Central memory CD8-positive, alpha-beta T cell (primary cell): ENCODE data around the gene ADCY1.

Experiments
- ATAC-seq: fragments of 150-1000 bp; cut with Tn5 transposase; replicated peaks from 2 replicates; pipeline ENCODE4 v1.10.0; 2022; ENCODE audit warnings: mild to moderate bottlenecking, moderate FRiP score, moderate number of reproducible peaks; ENCODE audit not compliant: poor library complexity, severe bottlenecking; ENCODE audit errors: extremely low read depth
- DNase-seq, 2 donors: peaks; one replicate each; pipeline ENCODE4 v3.0.0; 2021; ENCODE audit warnings: low spot score in 2 of 2
- H3K27ac Mint-ChIP-seq: one replicate; pipeline ENCODE4 v1.8.0; 2022; ENCODE audit warnings: low read depth, mild to moderate bottlenecking, moderate library complexity, mixed read lengths
- H3K27me3 Mint-ChIP-seq: one replicate; pipeline ENCODE4 v1.8.0; 2022; ENCODE audit warnings: mixed read lengths
- H3K36me3 Mint-ChIP-seq: one replicate; pipeline ENCODE4 v1.8.0; 2022; ENCODE audit warnings: mild to moderate bottlenecking, moderate library complexity, mixed read lengths; ENCODE audit not compliant: insufficient read depth
- H3K4me1 Mint-ChIP-seq: one replicate; pipeline ENCODE4 v1.8.0; 2022; ENCODE audit warnings: mixed read lengths
- H3K4me3 Mint-ChIP-seq: one replicate; pipeline ENCODE4 v1.8.0; 2022; ENCODE audit warnings: mild to moderate bottlenecking, moderate library complexity, mixed read lengths
- H3K9me3 Mint-ChIP-seq: one replicate; pipeline ENCODE4 v1.8.0; 2022; ENCODE audit warnings: mixed read lengths

ADCY1 gene

GRCh38 chr7:45663965-45664633 is 89.9 kb downstream of the ADCY1 start:
- Mint-ChIP-seq H3K27ac (no peak overlapping the region), H3K27me3 (peaks cover 20% of the 10 kb centered on the region), H3K4me1 (no peaks in the 10 kb centered on the region), H3K4me3 (no peak overlapping the region), H3K9me3 (no peaks in the 10 kb centered on the region), H3K36me3 (no peaks in the 10 kb centered on the region)
- ATAC-seq: no peak
- peak in 1 of 2 donors; percentile 9 for DNase-seq

GRCh38 chr7:45665172-45665571 is 91.0 kb downstream of the ADCY1 start:
- no peak overlapping the region for H3K27ac Mint-ChIP-seq
- H3K36me3 Mint-ChIP-seq: no peaks in the 10 kb centered on the region
- H3K4me3 Mint-ChIP-seq: no peak overlapping the region
- ATAC-seq: no peak
- H3K27me3 Mint-ChIP-seq: peaks cover 13% of the 10 kb centered on the region
- H3K9me3 Mint-ChIP-seq: no peaks in the 10 kb centered on the region
- no peaks in the 10 kb centered on the region for H3K4me1 Mint-ChIP-seq
- no peak for DNase-seq

GRCh38 chr7:45670227-45670626 is 96.1 kb downstream of the ADCY1 start:
- H3K27ac Mint-ChIP-seq: no peak overlapping the region
- DNase-seq: peak in 1 of 2 donors; percentile 3
- no peak for ATAC-seq
- H3K4me1 Mint-ChIP-seq: no peaks in the 10 kb centered on the region
- no peak overlapping the region for H3K4me3 Mint-ChIP-seq
- H3K36me3 Mint-ChIP-seq: no peaks in the 10 kb centered on the region
- no peaks in the 10 kb centered on the region for H3K9me3 Mint-ChIP-seq
- H3K27me3 Mint-ChIP-seq: peaks cover 34% of the 10 kb centered on the region

- Mint-ChIP-seq H3K36me3 (no peaks in the 10 kb centered on the region), H3K4me3 (no peak overlapping the region), H3K9me3 (no peaks in the 10 kb centered on the region), H3K27ac (no peak overlapping the region), H3K27me3 (peaks cover 38% of the 10 kb centered on the region), H3K4me1 (no peaks in the 10 kb centered on the region)
- DNase-seq (peak in 1 of 2 donors; percentile 10), ATAC-seq (no peak)
These were observed 96.5 kb downstream of the ADCY1 start for GRCh38 chr7:45670717-45671116.

- H3K9me3 Mint-ChIP-seq: no peaks in the 10 kb centered on the region
- H3K4me1 Mint-ChIP-seq: no peaks in the 10 kb centered on the region
- peaks cover 82% of the 10 kb centered on the region for H3K27me3 Mint-ChIP-seq
- H3K27ac Mint-ChIP-seq: no peak overlapping the region
- H3K4me3 Mint-ChIP-seq: no peak overlapping the region
- no peak for ATAC-seq
- H3K36me3 Mint-ChIP-seq: no peaks in the 10 kb centered on the region
- no peak for DNase-seq
These were observed 103.2 kb downstream of the ADCY1 start for GRCh38 chr7:45677311-45677900.

- Mint-ChIP-seq H3K9me3 (no peaks in the 10 kb centered on the region), H3K27ac (no peak overlapping the region), H3K27me3 (peaks cover 82% of the 10 kb centered on the region), H3K4me1 (no peaks in the 10 kb centered on the region), H3K36me3 (no peaks in the 10 kb centered on the region), H3K4me3 (no peak overlapping the region)
- DNase-seq (no peak), ATAC-seq (no peak)
These were observed 105.3 kb downstream of the ADCY1 start for GRCh38 chr7:45679516-45679915.

GRCh38 chr7:45680776-45681175 is 106.6 kb downstream of the ADCY1 start:
- Mint-ChIP-seq H3K36me3 (no peaks in the 10 kb centered on the region), H3K9me3 (no peaks in the 10 kb centered on the region), H3K27ac (no peak overlapping the region), H3K4me3 (no peak overlapping the region), H3K4me1 (no peaks in the 10 kb centered on the region), H3K27me3 (peaks cover 82% of the 10 kb centered on the region)
- DNase-seq: peak in 1 of 2 donors; percentile 4
- no peak for ATAC-seq

- DNase-seq (no peak), ATAC-seq (no peak)
- Mint-ChIP-seq H3K4me3 (no peak overlapping the region), H3K9me3 (no peaks in the 10 kb centered on the region), H3K4me1 (no peaks in the 10 kb centered on the region), H3K36me3 (no peaks in the 10 kb centered on the region), H3K27ac (no peak overlapping the region), H3K27me3 (peaks cover 80% of the 10 kb centered on the region)
These were observed 107.6 kb downstream of the ADCY1 start for GRCh38 chr7:45681596-45682357.

GRCh38 chr7:45682358-45682735 is 108.2 kb downstream of the ADCY1 start:
- Mint-ChIP-seq H3K27me3 (peaks cover 74% of the 10 kb centered on the region), H3K4me3 (no peak overlapping the region), H3K27ac (no peak overlapping the region), H3K4me1 (no peaks in the 10 kb centered on the region), H3K36me3 (no peaks in the 10 kb centered on the region), H3K9me3 (no peaks in the 10 kb centered on the region)
- DNase-seq: no peak
- ATAC-seq: no peak

GRCh38 chr7:45682836-45683555 is 108.8 kb downstream of the ADCY1 start:
- H3K9me3 Mint-ChIP-seq: no peaks in the 10 kb centered on the region
- DNase-seq (no peak), ATAC-seq (no peak)
- H3K4me3 Mint-ChIP-seq: no peak overlapping the region
- H3K27me3 Mint-ChIP-seq: peaks cover 68% of the 10 kb centered on the region
- no peaks in the 10 kb centered on the region for H3K36me3 Mint-ChIP-seq
- no peak overlapping the region for H3K27ac Mint-ChIP-seq
- H3K4me1 Mint-ChIP-seq: no peaks in the 10 kb centered on the region

GRCh38 chr7:45683556-45684148 is 109.5 kb downstream of the ADCY1 start:
- DNase-seq: no peak
- H3K36me3 Mint-ChIP-seq: no peaks in the 10 kb centered on the region

GRCh38 chr7:45684910-45685618 is 110.9 kb downstream of the ADCY1 start:
- H3K9me3 Mint-ChIP-seq: no peaks in the 10 kb centered on the region
- DNase-seq (no peak), ATAC-seq (no peak)
- H3K36me3 Mint-ChIP-seq: no peaks in the 10 kb centered on the region
- peaks cover 61% of the 10 kb centered on the region for H3K27me3 Mint-ChIP-seq
- H3K27ac Mint-ChIP-seq: no peak overlapping the region
- H3K4me3 Mint-ChIP-seq: no peak overlapping the region
- H3K4me1 Mint-ChIP-seq: no peaks in the 10 kb centered on the region

More at GRCh38 chr7:45683556-45684148, 109.5 kb downstream of the ADCY1 start:
- no peak overlapping the region for H3K4me3 Mint-ChIP-seq
- H3K27me3 Mint-ChIP-seq: peaks cover 62% of the 10 kb centered on the region
- H3K27ac Mint-ChIP-seq: no peak overlapping the region
- no peak for ATAC-seq
- no peaks in the 10 kb centered on the region for H3K9me3 Mint-ChIP-seq
- no peaks in the 10 kb centered on the region for H3K4me1 Mint-ChIP-seq
